ENCODE results near the gene MORN5.

The MORN5 gene

DNA sequence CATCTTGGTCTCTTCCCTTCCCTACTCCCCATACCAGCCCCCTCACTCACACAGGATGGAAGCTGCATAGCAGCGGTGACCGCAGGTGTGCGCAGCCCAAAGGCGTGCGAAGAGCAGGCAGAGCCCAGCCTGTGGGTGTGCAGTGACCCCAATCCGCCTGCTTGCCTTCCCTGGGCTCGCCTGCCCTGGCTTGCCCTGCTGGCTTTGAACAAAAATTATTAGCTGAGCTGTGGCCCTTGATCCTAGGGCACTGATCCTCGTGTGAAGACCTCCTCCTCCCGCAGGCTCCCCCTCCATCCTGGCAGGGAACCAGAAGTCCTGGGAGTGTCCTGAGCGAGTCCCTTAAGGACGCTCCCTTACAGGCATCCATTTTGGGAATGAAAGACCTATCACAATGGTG, 31.9 kb downstream of the MORN5 start:
- no peak for DNase-seq (ENCODE audit: low spot score)

DNA sequence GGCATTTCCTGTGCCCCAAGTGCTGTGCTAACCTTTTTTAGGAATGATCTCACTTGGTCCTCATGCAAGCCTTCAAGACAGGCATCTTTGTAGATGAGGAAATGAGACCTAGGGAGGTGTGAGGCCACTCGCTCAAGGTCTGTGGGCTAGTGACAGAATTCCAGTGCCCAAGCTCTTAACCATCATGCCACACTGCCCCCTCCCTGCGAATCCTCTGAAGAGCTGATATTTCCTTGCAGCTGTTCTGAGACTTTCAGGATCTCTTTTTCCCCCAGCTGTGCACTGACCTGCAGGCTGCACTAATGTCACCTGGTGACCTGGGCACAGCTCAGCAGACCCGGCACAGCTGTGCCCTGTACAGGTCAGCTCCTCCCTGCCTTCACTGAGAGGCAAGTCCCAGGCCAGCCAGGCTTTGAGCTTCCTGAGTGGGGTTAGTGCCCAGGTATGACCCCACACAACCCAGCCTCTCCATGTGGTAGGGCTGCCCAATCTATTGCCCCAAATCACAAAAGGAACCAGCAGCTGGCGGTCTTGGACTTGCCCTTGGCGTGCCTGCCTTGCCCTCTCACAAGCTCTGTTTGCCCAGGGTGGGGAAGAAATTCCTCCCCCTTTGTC, 32.7 kb downstream of the MORN5 start:
- DNase-seq (ENCODE audit: low spot score) = peak; percentile 15

DNA sequence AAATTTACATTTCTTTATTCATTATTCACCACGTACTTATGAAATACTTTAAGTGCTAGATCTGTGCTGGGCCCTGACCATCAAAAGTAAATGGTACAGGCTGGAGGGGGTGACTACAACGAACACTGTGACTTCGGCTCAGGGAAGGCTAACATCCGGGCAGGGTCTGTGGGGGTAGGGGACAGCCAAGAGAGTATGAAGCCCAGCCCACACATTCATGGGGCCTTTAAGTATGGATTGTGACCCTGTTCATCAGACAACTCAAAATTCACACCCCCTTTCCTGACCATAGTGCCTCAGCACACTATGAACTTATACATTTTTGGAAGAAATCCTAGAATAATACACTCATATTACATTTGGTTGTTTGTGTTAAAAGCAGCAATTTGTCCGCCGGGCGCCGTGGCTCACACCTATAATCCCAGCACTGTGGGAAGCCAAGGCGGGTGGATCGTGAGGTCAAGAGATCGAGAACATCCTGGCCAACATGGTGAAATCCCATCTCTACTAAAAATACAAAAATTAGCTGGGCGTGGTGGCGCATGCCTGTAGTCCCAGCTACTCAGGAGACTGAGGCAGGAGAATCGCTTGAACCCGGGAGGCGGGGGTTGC, 33.3 kb downstream of the MORN5 start:
- no peak for DNase-seq (ENCODE audit: low spot score)

DNA sequence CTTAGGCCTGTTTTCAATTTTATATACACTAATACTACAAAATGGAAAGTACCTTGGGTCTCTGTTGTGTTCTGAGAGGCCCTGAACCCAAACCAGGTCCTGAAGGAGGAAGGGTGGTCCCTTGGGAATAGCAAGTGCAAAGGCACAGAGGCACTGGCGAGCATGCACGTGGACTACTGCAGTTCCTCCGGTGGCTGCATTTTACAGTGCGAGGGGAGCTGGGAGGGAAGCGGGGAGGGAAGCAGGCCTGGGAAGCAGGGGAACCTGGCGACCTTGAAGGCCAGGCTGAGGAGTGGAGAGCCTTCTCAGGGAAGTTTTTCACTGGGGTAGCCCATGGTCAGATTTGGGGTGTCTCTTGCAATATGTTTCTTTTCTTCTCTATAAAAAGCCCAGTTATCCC, 33.9 kb downstream of the MORN5 start:
- DNase-seq (ENCODE audit: low spot score) = no peak

DNA sequence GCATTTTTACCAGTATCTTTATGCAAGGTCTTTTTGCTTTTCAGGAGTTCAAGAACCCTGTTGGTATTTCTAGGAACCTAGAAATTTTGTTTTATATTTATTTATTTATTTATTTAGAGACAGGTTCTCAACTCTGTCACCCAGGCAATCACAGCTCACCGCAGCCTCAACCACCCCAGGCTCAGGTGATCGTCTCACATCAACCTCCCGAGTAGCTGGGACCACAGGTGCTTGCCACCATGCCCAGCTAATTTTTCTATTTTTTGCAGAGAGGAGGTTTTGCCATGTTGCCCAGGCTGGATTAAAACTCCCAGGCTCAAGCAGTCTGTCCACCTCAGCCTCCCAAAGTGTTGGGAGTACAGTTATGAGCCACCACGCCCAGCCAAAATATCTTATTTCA, 36.2 kb downstream of the MORN5 start:
- DNase-seq (ENCODE audit: low spot score) = no peak

DNA sequence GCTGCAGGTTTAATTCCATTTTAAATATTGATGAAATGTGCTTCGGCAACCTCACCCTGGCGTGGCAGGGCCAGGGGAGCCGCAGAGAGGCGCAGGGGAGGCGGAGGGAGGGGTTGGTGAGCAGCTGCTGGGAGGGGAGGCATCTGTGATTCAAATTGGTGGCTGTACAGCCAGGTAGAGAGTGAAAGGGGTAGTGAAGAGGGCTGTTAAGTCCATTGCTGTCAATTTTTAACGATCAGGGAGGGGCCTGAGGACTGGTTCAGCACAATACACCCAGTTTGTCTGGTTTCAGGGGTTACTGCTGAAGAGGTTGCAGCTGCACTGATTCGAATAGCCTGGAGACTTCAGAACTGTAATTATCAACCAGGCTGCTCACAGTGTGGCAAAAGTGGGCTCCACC, 37.7 kb downstream of the MORN5 start:
- no peak for DNase-seq (ENCODE audit: low spot score)

DNA sequence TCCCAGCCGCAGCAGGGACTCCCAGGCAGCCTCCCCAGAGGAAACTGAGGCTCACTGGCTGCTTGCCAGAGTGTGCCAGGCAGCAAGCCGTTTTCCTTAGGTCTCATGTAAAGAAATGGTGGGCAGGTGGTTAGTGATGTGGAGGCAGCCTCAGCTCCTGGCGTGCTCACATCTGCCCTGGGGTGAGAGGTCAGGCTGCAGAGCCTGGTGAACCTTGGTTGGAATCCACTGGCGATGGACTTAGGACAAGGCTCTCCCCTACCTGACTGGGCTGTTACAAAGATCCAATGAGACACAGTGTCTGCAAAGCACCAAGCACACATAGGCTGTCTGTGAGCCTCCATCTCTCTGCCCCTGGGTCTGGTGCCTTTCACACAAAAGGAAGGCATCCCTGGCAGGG, 38.2 kb downstream of the MORN5 start:
- DNase-seq (ENCODE audit: low spot score) = no peak

DNA sequence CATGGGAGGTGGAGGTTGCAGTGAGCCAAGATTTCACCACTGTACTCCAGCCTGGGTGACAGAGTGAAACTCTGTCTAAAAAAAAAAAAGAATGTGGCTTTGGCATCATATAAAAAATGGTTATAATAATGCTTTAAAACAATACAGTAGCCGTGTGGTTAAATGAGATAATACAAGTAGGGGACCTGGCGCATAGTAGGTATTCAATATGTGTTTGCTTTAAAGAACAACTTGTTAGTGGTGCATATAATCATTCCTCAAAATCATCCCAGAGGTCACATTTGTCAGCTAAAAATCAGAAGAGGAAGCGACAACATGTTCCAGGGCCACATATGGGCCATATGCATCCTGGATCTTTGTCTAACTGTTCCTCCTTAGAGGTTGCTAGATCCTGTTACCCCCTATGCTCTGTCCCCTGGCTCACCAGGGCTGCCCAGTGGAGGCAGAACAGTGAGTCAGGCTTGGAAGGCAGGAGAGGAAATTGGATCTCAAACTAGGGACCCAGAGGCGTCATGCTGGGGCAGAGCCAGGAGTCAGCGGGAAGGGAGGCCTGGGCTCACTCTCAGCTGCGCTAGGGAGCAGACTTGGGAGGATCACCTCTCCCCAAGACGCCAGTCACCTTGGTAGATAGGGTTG, 41.4 kb downstream of the MORN5 start:
- DNase-seq (ENCODE audit: low spot score) = no peak

DNA sequence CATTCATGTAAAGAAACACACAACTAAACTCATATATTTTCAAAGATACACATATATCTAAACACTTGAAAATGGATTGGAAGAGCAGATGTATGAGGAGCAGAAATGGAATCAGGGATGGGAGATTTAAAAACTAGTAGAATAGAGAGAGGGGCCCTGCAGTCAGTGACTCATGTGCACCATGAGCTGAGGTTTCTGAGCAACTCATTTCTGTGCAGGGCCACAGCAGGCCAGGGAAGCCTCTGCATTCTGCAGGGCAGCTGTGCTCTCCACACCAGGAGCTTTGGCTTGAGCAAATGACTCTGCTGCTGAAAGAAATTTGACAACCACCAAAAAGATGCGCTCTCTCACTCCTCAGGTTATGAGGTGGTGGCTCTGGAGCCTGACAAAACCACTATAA, 41.9 kb downstream of the MORN5 start:
- DNase-seq (ENCODE audit: low spot score) = no peak

DNA sequence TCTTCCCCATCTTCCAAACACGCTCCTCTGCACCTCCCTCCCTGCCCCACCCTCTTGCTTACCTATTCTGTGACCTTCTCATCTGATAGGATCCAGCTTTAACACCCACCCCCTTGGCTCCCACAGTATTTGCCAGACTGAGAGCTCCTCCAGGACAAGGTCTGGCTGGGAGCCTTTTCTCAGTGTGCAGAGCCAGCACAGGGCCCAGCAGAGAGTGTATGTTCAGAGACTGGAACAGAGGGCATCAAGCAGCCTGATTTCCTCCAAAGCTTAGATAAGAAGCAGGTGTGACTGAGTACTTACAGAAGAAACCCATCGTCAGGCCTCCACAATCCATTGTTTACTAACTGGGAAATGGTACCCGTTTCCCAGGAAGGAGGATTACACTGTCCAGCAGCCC, 42.4 kb downstream of the MORN5 start:
- DNase-seq (ENCODE audit: low spot score) = no peak

DNA sequence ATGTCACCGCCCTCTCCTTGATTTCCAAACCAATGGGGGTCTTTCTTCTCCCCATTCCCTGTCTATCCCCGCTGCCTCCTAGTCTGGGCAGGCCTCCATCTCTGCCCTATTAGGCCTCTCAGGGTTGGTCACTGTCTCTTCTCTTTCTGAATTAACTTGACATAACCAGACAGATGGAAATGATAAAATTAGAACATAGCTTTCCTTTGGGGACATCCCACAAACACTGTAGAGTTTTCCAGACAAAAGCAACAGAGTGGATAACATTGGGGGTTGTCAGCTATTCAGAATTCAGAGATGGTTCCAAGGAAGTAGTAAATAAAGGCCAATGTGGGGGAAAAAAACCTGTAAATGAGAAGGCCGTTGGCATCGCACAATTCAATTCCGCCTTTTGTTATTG, 44.3 kb downstream of the MORN5 start:
- no peak for DNase-seq (ENCODE audit: low spot score)

DNA sequence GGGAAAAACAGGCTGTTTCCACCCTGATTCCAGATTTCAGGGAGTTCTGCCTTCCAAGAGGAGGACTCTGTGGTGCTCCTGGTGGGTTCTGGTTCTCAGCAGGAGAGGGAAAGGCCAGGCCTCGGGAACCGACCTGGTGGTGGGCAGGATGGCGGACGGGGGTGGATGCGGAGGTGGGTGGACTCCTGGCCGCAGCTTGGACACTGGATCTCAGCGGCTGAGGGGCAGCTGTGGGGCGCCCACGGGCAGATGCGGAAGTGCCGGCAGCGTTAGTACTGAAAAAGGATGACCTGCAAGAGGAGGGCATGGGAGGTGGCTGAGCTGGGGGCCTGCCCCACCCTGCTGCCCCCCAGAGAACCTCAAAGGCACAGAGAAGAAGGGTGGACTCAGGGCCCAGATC, 44.8 kb downstream of the MORN5 start:
- no peak for DNase-seq (ENCODE audit: low spot score)

DNA sequence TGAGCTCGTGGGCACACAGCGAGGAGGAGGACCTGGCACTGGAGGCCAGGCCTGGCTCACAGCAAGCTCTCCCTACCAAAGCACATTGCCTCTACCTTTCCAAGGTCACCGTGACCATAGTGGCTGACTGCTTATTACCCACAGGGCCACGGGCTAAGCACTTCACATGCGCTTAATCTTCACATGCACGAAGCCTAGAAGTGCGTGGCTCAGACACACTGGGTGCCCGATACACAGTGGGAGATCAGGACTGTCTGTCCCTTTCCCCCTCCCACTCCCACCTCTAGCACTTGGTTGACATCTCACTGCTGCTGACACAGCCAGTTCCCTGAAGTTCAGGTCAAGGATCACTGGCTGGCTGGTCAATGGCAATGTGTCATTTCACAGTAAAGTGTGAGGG, 45.5 kb downstream of the MORN5 start:
- DNase-seq (ENCODE audit: low spot score) = no peak

DNA sequence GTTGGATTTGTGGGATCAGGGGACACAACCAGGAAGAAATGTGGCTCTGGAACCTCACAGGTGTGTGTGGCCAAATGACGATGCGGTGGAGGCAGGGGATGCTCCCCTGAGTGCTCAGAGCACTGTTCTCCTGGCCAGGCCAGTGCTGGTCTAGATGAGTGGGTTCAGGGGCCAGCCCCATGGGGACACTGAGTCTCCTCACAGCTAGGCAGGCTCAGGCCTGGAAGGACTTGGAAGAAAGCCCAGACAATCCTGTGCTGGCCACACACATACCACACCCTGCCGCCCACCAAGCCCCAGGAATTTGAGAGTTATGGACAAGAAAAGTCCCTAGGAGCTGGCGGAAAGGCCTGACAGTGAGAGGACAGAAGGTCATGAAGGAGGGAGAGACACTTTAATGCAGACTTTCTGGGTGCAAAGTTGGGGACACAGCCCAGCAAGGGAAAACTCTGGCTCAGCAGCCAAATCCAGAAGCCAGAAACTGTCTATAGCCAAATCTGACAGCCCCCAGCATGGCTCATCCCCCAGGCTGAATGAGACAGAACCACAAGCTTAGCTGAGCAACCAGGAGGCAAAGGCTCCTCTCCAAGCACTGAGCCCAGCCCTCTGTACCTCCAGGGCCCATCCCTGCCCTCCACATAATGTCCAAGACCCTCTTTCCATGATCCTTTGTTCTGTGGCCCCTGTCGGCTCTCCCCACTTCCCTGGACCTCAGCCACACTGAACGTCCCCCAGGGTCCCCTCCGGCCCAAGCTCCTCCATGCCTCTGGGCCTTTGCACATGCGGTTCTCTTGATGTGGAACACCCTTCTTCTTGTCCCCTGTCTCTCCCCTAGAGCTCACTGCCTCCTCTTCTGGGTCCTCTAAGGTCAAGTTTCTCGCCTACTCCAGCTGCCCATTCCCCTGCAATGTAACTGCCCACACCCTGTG, 46.7 kb downstream of the MORN5 start:
- no peak for DNase-seq (ENCODE audit: low spot score)

DNA sequence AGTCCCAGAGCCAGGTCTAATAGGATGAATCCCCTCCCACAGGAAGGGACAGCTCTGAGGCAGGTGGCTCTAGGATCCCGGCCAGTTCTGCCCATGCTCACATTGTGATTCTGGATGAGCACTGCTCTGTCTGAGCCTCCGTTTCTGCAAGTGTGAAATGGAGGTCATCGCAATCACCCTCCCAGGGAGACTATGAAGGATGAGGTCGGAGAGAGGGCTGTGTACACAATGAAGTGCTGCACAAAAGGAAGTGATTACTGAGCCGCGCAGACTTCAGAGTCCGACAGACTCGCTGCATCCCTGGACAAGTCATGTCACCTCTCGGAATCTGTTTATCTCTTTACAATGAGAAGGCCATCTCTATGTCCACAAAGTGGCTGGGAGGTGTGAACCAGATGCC, 47.4 kb downstream of the MORN5 start:
- no peak for DNase-seq (ENCODE audit: low spot score)

DNA sequence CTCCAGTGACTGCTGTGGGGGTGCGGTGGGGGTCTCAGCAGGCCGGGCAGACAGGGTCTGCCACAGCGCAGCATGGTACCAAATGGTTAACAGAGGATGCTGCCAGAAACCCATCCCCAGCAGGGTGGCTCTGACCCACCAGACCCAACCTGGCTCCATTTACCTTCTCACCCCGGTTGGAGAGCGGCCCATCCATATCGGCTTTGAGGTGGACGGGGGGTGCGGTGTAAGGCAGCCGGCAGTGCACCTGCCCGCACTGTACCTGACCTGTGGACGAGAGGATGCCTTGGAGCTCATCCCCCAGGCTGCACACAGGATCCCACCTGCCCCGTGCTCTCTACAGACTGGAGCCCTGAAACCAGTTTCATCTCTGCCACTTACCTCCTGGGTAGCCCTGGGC, 49.7 kb downstream of the MORN5 start:
- DNase-seq (ENCODE audit: low spot score) = no peak

DNA sequence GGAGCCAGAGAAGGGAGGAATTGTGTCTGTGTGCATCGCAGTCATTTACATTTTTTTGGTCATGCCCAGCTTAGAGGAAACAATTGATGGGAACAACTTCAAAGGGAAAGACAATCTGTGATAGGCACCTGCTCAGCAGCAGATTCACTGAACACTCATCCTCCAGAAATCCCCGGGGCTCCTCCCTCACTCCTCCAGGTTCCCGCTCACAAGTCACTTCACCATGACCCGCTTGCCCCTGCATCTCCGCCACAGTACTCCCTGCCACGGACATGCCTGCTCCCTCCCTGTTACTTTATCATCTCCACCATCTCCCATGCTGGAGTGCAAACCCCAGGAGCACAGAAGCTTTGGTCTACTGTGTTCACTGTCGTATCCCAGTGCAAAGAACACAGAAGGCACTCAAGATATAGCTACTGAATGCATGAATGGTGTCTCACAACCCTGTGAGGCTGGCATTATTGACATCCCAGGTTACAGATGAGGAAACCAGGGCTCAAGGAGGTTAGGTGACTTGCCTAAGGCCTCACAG, 52.8 kb downstream of the MORN5 start:
- no peak for DNase-seq (ENCODE audit: low spot score)

DNA sequence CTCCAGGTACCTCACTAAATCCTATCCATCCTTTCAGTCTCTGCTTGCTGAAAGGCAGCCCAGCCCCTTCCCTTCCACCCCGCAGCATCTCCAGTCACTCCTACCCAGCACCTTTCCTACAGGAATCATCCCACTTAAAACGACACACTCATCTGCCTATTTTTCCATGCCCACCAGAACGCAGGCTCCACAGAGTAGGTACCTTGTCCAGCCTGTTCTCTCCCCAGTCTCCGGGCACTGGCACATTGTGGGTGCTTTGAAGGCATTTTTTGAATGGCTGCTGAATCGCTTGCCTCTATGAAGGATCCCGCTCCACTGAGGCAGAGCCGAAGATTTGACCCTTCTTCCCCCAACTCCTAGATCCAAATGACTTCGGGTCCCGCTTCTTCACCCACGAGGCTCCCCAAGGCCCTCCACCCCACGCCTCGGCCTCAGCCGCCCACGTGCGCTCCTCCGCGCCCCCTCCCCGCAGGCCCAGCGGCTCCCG, 53.4 kb downstream of the MORN5 start:
- DNase-seq (ENCODE audit: low spot score) = no peak

DNA sequence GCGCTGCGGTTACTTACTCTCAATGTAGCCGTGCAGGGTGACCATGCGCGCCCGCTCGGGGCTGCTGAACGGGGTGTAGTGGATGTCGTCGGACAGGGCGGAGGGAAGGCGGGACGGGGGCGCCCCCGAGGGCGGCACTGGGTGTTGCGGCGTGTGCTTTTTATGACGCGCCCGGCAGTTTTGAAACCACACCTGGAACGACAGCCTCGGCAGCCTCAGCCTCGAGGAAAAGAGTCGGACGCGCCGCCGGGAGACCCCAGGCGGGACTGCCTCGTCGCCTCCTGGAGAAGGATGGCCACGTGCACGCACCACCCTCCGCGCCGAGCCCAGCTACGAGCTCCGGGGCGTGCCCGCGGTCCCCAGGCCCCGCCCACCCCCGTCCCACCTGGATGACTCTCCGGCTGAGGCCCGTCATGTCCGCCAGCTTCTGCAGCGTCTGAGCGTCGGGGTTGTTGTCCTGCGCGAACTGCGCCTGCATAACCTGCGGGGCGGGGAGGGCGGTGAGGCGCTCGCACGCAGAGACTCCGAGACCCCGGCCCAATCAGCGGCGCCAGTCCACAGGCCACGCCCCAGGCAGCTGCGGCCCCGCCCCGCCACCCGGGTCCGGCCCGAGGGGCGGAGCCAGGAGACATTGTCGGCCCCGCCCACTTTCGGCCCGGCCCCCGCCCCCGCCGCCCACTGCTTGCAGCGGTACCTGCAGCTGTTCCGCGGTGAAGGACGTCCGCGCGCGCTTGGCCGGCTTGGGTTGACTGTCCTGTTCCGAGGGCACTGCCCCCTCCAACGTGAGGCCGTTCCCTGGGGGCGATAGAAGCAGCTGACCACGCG, 54.1 kb downstream of the MORN5 start:
- peak; percentile 66 for DNase-seq (ENCODE audit: low spot score)

DNA sequence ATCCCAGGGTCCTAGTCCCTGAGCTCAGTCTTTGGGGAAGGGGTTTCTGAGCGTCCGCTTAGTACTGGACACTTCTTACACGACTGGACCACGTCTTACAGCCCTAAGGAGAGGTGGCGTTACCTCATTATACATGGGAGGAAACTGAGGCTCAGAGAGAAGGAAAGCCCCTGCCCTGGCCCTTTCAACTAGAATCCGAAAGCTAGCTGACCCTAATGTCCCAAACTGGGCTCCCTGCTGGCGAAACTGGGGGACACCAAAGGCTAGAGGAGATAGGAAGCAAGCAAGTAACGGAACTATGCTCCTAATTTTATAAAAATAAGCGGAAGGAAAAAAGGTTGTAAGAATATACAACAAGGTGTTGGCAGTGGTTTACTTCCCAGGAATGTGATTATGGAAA, 54.8 kb downstream of the MORN5 start:
- DNase-seq (ENCODE audit: low spot score) = no peak

DNA sequence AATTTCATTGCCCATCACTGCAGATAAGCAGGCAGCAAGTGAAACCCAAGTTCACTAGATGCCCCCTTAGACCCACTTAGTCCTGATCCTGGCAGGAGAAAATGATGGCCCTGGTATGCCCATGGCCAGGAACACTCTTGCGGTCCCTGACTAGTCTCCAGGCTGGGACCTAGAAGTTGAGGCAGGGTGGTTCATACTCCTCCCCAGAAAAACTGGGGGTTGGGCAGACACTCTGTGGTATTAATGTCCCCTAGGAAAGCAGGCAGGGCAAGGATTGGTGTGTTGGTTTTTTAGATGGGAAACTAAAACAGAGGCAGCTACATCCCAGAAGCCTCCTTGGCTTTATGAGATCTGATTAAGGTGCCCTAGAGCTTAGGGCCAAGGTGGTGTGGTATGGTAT, 56.0 kb downstream of the MORN5 start:
- DNase-seq (ENCODE audit: low spot score) = no peak
